Neuronal stem cell (in vitro differentiated cells): Measurements from ENCODE around the gene ALCAM.

Experiments used
- DNase-seq: peaks from one replicate; pipeline ENCODE4 v3.0.0-alpha.2; 2013; ENCODE audit warnings: low spot score
- H2AFZ ChIP-seq: one replicate; pipeline ENCODE4 v1.6.1; 2013; ENCODE audit warnings: mild to moderate bottlenecking, low read length, inconsistent platforms
- H2AK5ac ChIP-seq: 2 replicates; pipeline ENCODE4 v1.6.1; 2013; ENCODE audit warnings: low read depth, mild to moderate bottlenecking, inconsistent platforms, low read length, moderate library complexity, mixed read lengths
- H2BK120ac ChIP-seq: 2 replicates; pipeline ENCODE4 v1.6.1; 2013; ENCODE audit warnings: low read depth, mild to moderate bottlenecking, inconsistent platforms, low read length, moderate library complexity, mixed read lengths
- H2BK12ac ChIP-seq: one replicate; pipeline ENCODE4 v1.6.1; 2013; ENCODE audit warnings: low read length, inconsistent platforms
- H2BK15ac ChIP-seq: 2 replicates; pipeline ENCODE4 v1.6.1; 2013; ENCODE audit warnings: mild to moderate bottlenecking, low read length, inconsistent platforms, mixed read lengths
- H2BK5ac ChIP-seq: one replicate; pipeline ENCODE4 v1.6.1; 2013; ENCODE audit warnings: inconsistent platforms, mild to moderate bottlenecking, low read length, moderate library complexity
- H3K14ac ChIP-seq: one replicate; pipeline ENCODE4 v1.6.1; 2013; ENCODE audit warnings: low read length, inconsistent platforms
- H3K18ac ChIP-seq: 2 replicates; pipeline ENCODE4 v1.6.1; 2013; ENCODE audit warnings: low read length, inconsistent platforms
- H3K23ac ChIP-seq: 2 replicates; pipeline ENCODE4 v1.6.1; 2013; ENCODE audit warnings: low read depth, mild to moderate bottlenecking, mixed read lengths, low read length, inconsistent platforms; ENCODE audit not compliant: poor library complexity
- H3K27ac ChIP-seq: replicated peaks from 3 replicates; pipeline ENCODE4 v1.5.1; 2013; ENCODE audit warnings: low read length, inconsistent platforms
- H3K27me3 ChIP-seq, 3 experiments: 2 replicates each; pipeline ENCODE4 v1.6.1; 2013; ENCODE audit warnings: low read length in 3 of 3, mild to moderate bottlenecking in 2 of 3, inconsistent platforms in 1 of 3, low read depth in 1 of 3, mixed read lengths in 1 of 3, moderate library complexity in 1 of 3; ENCODE audit not compliant: control insufficient read depth in 3 of 3, insufficient read depth in 3 of 3
- H3K36me3 ChIP-seq, 2 donors: replicated peaks in 1 of 2; 2 replicates each; pipeline ENCODE4 v1.6.1; 2013; ENCODE audit warnings: low read length in 2 of 2; ENCODE audit not compliant: control insufficient read depth in 2 of 2, insufficient read depth in 2 of 2
- H3K4ac ChIP-seq: 2 replicates; pipeline ENCODE4 v1.6.1; 2013; ENCODE audit warnings: inconsistent platforms, mild to moderate bottlenecking, low read length, moderate library complexity
- H3K4me1 ChIP-seq, 2 donors: 1 replicate in 1 of 2; 2 replicates in 1 of 2; pipeline ENCODE4 v1.6.1; 2013; ENCODE audit warnings: low read length in 2 of 2, low read depth in 1 of 2; ENCODE audit not compliant: control insufficient read depth in 2 of 2, insufficient read depth in 1 of 2
- H3K4me2 ChIP-seq: one replicate; pipeline ENCODE4 v1.6.1; 2013; ENCODE audit warnings: mild to moderate bottlenecking, low read length, inconsistent platforms; ENCODE audit not compliant: insufficient read depth, poor library complexity, severe bottlenecking
- H3K4me3 ChIP-seq, 2 donors: 2 replicates each; pipeline ENCODE4 v1.5.1; 2013; ENCODE audit warnings: low read length in 2 of 2, mild to moderate bottlenecking in 2 of 2, inconsistent platforms in 1 of 2, moderate library complexity in 1 of 2
- H3K79me1 ChIP-seq: one replicate; pipeline ENCODE4 v1.6.1; 2013; ENCODE audit warnings: low read depth, mild to moderate bottlenecking, inconsistent platforms, low read length, moderate library complexity
- H3K9ac ChIP-seq: one replicate; pipeline ENCODE4 v1.6.1; 2013; ENCODE audit warnings: mild to moderate bottlenecking, low read depth, low read length, inconsistent platforms; ENCODE audit not compliant: poor library complexity
- H3K9me3 ChIP-seq, 2 donors: replicated peaks in 1 of 2; 2 replicates each; pipeline versions ENCODE3 to v1.6.1; 2013; ENCODE audit warnings: low read length in 2 of 2, mild to moderate bottlenecking in 2 of 2, inconsistent platforms in 1 of 2, low read depth in 1 of 2, mixed read lengths in 1 of 2, moderate library complexity in 1 of 2; ENCODE audit not compliant: control insufficient read depth in 2 of 2, insufficient read depth in 1 of 2
- H4K8ac ChIP-seq: one replicate; pipeline ENCODE4 v1.6.1; 2013; ENCODE audit warnings: low read depth, mild to moderate bottlenecking, inconsistent platforms, low read length, moderate library complexity
- H4K91ac ChIP-seq: one replicate; pipeline ENCODE4 v1.6.1; 2013; ENCODE audit warnings: low read length, low read depth, mild to moderate bottlenecking, inconsistent platforms; ENCODE audit not compliant: poor library complexity
- WGBS, 2 donors: extraction: QIAGEN DNeasy Blood & Tissue Kit; methylation state at CpG; one replicate each; pipeline ENCODE4 v1.1.7; 2013; ENCODE audit warnings: missing lambda C conversion rate in 2 of 2, mixed read lengths in 1 of 2; ENCODE audit not compliant: insufficient read length in 2 of 2, insufficient replicate concordance in 1 of 2; ENCODE audit errors: extremely low coverage in 2 of 2; 5-methylcytosine and 5-hydroxymethylcytosine counted together

ALCAM gene

GRCh38 chr3:105511031-105511430, 144.3 kb downstream of the ALCAM start:
- H3K9ac ChIP-seq = no peak overlapping the region
- H4K91ac ChIP-seq = no peak overlapping the region
- H4K8ac ChIP-seq = no peak overlapping the region
- no peak overlapping the region for H3K23ac ChIP-seq
- no peak overlapping the region for H2BK12ac ChIP-seq
- no peak overlapping the region for H3K18ac ChIP-seq
- H3K14ac ChIP-seq = no peak overlapping the region
- no peaks in the 10 kb centered on the region for H3K27me3 ChIP-seq
- no peak overlapping the region for H3K4me3 ChIP-seq
- H3K36me3 ChIP-seq = no peaks in the 10 kb centered on the region
- no peak overlapping the region for H2AK5ac ChIP-seq
- no peak overlapping the region for H3K27ac ChIP-seq
- H2BK15ac ChIP-seq = no peak overlapping the region
- H3K4me1 ChIP-seq = no peaks in the 10 kb centered on the region
- H3K4ac ChIP-seq = no peak overlapping the region
- H3K9me3 ChIP-seq = no peaks in the 10 kb centered on the region
- no peak overlapping the region for H2BK5ac ChIP-seq
- H3K4me2 ChIP-seq = no peak overlapping the region
- no peaks in the 10 kb centered on the region for H3K79me1 ChIP-seq
- H2BK120ac ChIP-seq = no peak overlapping the region
- no peak overlapping the region for H2AFZ ChIP-seq
- DNase-seq = no peak

- no CpG with 5 or more reads among the region's 1 CpG for WGBS, 2 donors
- no peak for DNase-seq
- H4K8ac ChIP-seq = no peak overlapping the region
Observed at GRCh38 chr3:105512061-105512460, 145.4 kb downstream of the ALCAM start.

GRCh38 chr3:105513042-105513441, 146.3 kb downstream of the ALCAM start:
- H3K4me3 ChIP-seq = no peak overlapping the region
- no peak overlapping the region for H3K4me2 ChIP-seq
- no peaks in the 10 kb centered on the region for H3K9me3 ChIP-seq
- H3K4ac ChIP-seq = no peak overlapping the region
- H2AFZ ChIP-seq = no peak overlapping the region
- no peaks in the 10 kb centered on the region for H3K36me3 ChIP-seq
- H3K9ac ChIP-seq = no peak overlapping the region
- no peak overlapping the region for H2BK5ac ChIP-seq
- DNase-seq = no peak
- no peaks in the 10 kb centered on the region for H3K27me3 ChIP-seq
- no peak overlapping the region for H2BK120ac ChIP-seq
- H4K8ac ChIP-seq = no peak overlapping the region
- no peak overlapping the region for H3K27ac ChIP-seq
- no peak overlapping the region for H2BK12ac ChIP-seq
- no peaks in the 10 kb centered on the region for H3K79me1 ChIP-seq
- H3K14ac ChIP-seq = no peak overlapping the region
- no peak overlapping the region for H4K91ac ChIP-seq
- no CpG with 5 or more reads among the region's 1 CpG for WGBS, 2 donors
- H3K23ac ChIP-seq = no peak overlapping the region
- no peak overlapping the region for H3K18ac ChIP-seq
- H2BK15ac ChIP-seq = no peak overlapping the region
- no peaks in the 10 kb centered on the region for H3K4me1 ChIP-seq
- no peak overlapping the region for H2AK5ac ChIP-seq

More at GRCh38 chr3:105512061-105512460, 145.4 kb downstream of the ALCAM start:
- H3K27me3 ChIP-seq = no peaks in the 10 kb centered on the region
- H4K91ac ChIP-seq = no peak overlapping the region
- H3K23ac ChIP-seq = no peak overlapping the region
- H3K9me3 ChIP-seq = no peaks in the 10 kb centered on the region
- H3K4ac ChIP-seq = no peak overlapping the region
- no peak overlapping the region for H2BK5ac ChIP-seq
- H3K4me2 ChIP-seq = no peak overlapping the region
- no peak overlapping the region for H3K18ac ChIP-seq
- no peak overlapping the region for H3K14ac ChIP-seq
- no peaks in the 10 kb centered on the region for H3K4me1 ChIP-seq
- no peak overlapping the region for H2BK15ac ChIP-seq
- H2BK12ac ChIP-seq = no peak overlapping the region
- no peak overlapping the region for H2AK5ac ChIP-seq
- H2AFZ ChIP-seq = no peak overlapping the region
- H3K27ac ChIP-seq = no peak overlapping the region
- no peak overlapping the region for H3K9ac ChIP-seq
- H2BK120ac ChIP-seq = no peak overlapping the region
- H3K4me3 ChIP-seq = no peak overlapping the region
- no peaks in the 10 kb centered on the region for H3K36me3 ChIP-seq
- H3K79me1 ChIP-seq = no peaks in the 10 kb centered on the region

GRCh38 chr3:105513886-105514285, 147.2 kb downstream of the ALCAM start:
- H2AFZ ChIP-seq = no peak overlapping the region
- no peak overlapping the region for H3K9ac ChIP-seq
- no peaks in the 10 kb centered on the region for H3K79me1 ChIP-seq
- H4K8ac ChIP-seq = no peak overlapping the region
- no peaks in the 10 kb centered on the region for H3K27me3 ChIP-seq
- H3K23ac ChIP-seq = no peak overlapping the region
- no CpG with 5 or more reads among the region's 2 CpGs for WGBS, 2 donors
- H3K4ac ChIP-seq = no peak overlapping the region
- H3K9me3 ChIP-seq = no peaks in the 10 kb centered on the region
- no peak overlapping the region for H3K14ac ChIP-seq
- no peak overlapping the region for H2BK5ac ChIP-seq
- no peak overlapping the region for H2BK120ac ChIP-seq
- no peak overlapping the region for H2BK12ac ChIP-seq
- no peaks in the 10 kb centered on the region for H3K4me1 ChIP-seq
- no peak overlapping the region for H2AK5ac ChIP-seq
- H4K91ac ChIP-seq = no peak overlapping the region
- no peak overlapping the region for H2BK15ac ChIP-seq
- H3K4me2 ChIP-seq = no peak overlapping the region
- DNase-seq = no peak
- no peak overlapping the region for H3K27ac ChIP-seq
- H3K4me3 ChIP-seq = no peak overlapping the region
- H3K36me3 ChIP-seq = no peaks in the 10 kb centered on the region
- H3K18ac ChIP-seq = no peak overlapping the region
